NCI-H82 treated with DMSO at 0.1 percent for 48 hours (cell line): ENCODE measurements around the gene DGKG.

ENCODE experiments used
- DNase-seq: peaks from one replicate; lab custom pipeline; 2025; ENCODE audit not compliant: unreplicated experiment; lab: John Stamatoyannopoulos, UW

Gene DGKG

DNA sequence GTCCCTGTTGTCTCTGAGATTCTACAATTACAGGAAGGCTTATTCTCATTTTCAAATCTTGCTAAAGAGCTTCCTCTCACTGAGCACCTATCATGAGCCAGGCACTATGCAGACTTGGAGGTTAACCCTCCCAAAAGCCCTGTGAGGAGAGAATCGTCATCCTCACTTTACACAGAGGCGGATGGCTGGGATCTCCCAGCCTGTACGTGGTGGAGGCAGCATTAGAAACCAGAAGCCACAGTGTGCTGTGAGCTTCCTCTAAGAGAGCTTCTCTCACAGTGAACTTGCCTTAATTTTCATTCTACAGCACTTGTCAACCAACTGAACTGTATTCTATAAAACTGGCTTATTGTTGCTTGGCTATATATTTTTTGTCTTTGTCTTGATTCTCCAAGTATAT, 6.1 kb upstream of the DGKG start:
- DNase-seq: no peak

DNA sequence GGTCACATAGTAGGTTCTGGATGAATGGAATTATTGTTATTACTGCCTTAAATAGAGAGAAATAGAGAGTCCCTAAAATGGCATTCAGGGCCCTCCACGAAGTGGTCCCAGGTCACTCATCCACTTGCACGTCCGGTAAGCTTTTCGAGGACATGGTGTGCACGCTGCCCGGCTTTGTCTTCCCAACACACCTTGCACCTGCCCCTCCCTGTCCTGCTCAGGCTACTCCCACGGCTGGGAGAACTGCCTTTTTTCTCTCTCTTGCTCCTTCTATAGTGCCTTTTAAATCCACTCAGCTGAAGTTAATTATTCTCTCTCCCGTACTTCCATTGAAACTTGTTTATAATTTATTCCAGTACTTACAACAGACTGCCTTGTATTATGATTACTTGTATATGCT, 5.6 kb upstream of the DGKG start:
- no peak for DNase-seq

DNA sequence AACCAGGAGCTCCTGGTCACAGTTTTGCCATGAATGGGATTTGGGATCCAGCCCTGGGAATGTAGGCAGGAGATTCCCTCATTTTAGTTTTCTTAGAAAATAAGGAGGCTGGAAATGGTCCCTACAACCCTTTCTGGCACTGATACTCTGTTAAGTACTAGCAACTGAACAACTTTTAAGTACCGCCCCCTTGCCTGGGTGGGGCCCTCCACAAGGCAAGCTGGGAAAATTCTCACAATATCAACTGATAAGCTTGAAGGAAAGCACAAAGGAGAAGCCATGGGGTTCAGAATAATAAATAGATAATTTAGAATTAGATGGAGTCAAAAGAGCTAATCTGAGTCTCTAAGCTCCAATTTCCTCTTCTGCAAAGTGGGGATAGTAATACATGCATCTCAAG, 4.2 kb upstream of the DGKG start:
- DNase-seq: no peak

DNA sequence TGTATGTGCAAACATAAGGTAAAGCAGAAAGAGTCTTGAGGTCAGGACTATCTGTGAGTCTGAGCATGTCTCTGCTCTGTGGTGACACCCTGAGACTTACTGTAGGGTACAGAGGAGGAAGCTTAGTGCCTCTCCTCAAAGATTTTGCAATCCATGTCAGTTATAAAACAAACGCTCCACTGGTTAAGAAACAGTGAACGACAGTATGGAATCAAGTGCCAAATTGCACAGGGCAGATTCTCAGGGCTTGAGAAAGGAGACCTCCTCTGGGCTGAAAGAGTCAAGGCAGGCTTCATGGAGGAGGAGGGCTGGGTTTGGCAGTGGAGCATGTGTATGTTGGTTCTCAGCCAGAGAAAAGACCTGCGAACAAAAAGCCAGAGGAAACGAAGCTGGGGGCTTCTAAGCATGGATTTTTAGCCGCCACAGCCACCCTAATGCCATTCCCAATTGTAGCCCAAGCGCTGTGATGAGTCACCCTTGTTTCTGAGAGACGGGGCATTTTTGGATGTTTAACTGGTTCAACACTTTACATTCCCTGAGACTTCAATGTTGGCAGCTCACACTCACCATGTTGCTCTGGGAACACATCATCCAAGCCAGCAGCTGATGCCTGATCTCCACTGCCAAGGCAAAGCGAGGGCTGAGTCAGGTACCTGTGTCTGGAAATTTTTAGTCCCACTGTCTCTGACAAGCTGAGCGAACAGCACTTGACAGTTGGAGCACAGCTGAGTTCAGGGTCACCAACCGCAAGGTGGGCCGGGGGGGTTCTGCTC, 3.4 kb upstream of the DGKG start:
- DNase-seq: no peak

DNA sequence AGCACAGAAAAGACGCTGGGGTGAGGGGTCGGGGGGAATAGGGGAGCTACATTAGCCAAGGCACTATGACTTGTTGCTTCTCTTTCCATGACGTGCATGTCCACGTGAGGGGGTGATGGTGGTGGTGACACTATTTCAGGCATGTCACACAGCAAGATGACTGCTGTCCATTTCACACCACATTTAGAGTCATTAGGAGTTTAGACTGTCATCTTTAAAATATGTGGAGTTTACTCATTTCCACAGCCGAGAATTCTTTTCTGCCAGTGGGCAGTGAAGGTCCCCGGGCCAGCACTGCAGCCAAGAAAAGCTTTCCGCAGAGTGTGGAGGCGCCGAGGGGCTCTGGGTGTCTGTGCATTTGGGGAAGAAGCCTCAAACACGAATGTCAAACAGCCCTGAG, 954 bp upstream of the DGKG start:
- DNase-seq: no peak

DNA sequence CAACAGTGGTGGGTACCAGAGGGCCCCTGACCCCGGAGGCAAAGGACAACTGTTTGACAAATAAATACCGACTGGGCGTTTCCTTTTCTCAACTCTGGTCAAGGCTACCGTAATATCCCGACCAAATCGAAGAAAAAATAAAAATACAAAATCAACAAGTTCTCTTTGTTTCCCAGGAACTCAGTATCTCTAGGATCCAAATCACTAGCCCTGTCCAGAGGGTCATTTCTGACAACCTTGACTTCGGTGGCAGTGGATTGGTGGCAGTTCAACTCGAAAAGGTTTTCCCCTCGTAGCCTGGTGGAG, 456 bp upstream of the DGKG start:
- no peak for DNase-seq

DNA sequence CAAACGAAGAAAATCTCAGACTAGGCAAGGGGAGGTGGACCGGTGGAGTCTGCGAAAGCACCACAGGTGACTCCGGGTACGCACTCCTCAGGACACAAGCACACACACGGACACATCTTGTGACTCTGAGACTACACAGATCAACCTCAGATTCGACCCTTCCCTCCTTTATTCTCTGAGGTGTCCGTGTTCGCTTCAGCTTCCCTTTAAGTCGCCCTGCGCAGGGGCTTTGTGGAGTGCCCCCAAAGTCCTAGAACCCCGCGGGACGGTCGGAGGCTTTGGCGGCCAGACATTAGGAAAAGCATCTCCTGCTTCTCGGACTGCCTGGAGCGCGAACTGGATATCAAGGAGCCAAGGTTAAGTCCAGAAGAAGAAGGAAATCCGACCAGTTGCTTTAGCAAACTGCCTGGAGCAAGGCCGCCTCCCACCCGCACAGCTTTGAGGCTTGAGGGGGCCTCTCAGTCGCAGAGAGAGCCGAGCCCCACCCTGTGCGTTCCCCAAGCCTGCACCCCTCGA, 730 bp downstream of the DGKG start:
- no peak for DNase-seq

DNA sequence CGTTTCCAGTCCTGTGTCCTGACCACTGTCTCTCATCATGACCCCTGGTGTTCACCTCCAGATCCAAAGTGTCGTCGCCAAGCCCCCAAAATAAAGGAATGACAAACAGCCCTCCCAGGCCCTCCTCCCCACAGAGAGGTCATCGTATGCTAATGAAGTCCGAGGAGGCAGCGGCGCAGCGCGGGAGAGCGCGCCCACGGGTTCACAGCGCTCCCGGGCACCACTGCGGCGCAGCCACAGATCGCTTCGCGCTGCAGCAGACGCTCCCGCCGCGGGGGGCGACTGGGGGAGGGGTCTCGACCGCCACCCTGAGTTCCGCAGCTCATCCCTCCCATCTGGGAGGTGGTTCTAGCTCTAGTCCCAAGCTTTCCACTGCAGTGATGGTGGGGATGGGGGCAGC, 1.3 kb downstream of the DGKG start:
- no peak for DNase-seq

DNA sequence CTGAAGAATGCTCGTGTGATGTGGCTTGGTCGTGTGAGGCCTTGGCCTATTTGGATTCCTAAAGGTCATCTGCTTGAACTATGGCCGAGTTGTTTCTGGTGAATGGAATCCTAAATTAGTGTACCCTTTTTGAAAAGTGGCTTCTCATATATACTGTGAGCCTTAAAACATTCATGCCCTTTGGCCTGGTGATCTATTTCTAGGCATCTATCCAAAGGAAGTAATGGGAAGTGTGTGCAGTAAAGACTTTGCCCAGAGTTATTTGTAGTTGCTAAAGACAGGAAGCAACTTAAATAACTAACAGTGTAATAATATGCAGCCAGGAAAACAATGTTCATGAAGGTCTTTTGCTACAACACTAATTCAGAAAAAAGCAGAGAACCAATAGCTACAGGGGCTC, 3.0 kb downstream of the DGKG start:
- no peak for DNase-seq

DNA sequence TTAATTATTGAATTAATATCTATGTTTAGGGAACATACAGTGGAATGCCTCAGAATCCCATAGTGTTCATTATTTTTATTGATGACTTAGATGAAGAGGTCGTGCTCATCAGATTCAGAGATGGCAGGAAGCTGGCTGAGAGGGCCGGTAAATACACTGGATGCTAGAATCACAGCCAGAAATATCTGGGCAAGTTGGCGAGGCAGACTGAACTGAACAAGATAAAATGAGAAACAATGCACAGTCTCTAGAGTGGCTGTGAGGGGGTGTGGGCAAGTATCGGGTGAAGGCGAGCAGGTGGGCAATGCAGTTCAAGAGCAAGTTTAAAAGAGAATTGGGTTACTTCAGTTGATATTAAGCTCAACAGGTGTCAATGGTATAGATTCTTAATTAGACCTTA, 5.9 kb downstream of the DGKG start:
- no peak for DNase-seq

DNA sequence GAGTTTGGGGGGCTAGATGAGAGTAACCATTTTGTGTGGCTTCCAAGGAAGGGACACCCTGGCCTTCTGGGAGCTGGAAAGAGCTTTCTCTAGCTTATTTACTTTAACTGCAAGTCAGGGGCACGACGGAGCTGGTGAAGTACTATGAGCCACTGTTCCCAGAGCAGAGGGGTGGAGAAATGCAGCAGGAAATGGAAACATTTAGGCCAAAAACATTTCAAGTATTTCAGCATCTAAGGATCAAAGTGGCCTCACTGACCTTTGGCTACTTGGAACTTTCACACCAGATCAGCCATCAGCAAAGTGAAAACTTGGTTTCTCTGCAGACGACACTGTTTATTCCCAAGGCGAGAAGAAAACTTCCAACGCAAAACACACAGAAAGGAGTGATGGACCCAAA, 7.9 kb downstream of the DGKG start:
- no peak for DNase-seq

DNA sequence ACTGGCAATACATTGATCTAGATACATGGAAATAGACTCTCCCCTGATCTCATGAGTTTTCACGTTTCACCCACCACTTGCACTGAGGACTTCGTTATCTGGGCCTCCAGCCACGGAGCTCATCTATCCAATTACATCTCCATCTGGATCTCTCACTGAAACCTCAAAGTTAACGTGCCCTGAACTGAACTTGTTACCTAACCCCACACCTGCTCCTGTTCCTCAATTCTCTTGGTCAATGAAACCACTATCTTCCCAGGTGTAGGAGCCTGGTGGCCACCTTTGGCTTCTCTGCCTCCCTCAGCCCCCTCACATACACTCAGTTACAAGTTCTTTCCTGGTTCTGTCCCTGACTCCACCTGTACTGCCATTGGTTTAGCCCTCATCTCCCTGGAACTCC, 9.7 kb downstream of the DGKG start:
- no peak for DNase-seq

DNA sequence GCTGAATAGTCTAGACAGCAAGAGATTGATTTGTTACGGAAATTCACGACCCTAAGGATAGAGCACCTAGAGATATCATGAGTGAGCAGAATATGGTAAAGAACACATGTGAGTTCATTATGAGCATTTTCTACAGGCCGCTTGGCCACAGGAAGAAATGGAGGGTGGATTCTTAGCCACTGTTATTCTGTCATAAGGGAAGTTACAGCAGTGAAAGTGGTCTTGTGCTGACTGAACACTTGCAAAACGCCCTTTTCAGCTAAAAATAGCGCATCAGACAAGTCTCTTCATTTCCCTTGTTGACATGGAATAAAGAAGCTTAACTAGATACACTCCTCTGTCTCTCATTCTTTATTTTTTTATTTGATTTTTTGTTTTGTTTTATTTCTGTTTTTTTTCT, 19.8 kb downstream of the DGKG start:
- DNase-seq: no peak

DNA sequence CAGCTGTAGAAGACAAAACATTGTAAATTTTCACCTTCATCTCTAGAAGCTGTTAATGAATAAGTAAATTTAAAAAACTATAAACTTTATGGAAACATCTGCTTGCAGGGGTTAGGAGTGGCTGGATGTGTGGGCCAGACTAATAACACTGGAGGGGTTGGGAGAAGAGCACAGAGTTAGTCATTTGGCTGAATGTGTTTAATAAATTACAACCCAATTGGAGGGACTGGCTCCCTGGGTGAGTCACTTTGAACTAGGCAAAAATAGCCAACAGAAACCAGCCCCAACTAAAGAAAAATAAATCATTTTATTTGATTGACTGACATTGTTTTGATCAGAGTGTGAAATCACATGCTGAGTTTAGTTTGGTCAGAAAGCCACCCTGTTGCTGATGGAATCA, 21.8 kb downstream of the DGKG start:
- DNase-seq: no peak

DNA sequence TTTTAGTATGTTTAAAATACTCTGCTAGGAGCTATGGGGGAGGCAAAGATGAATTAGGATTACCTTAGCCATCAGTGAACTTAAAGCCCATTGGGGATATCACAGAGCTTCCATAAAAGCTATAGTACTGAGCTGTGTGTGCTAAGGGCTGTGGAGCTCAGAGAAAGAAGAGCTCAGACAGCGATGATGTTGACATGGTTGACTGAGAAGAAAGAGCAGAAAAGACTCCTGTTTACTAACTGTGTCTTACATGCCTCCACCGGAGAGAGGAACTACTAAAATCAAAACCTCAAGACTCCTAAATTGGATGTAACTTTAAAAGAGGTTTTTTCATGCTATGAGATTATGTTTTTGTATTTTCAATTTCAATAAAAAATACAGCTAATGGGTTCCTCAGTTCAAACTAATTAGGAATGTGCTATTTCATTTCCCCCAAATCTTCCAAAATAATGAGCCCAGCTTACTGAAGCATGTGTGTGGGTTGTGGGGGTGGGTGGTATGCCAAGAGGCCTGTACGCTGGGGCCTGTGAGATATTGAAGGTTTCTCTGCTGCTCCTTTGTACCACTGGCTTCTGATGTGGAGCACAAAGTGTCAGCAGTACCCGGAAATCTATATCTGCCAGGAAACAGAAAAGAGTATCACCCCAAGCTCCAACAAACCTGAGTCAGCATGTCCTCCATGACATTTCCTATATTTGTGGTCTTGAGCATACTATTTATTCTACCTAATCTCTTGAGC, 22.7 kb downstream of the DGKG start:
- no peak for DNase-seq

DNA sequence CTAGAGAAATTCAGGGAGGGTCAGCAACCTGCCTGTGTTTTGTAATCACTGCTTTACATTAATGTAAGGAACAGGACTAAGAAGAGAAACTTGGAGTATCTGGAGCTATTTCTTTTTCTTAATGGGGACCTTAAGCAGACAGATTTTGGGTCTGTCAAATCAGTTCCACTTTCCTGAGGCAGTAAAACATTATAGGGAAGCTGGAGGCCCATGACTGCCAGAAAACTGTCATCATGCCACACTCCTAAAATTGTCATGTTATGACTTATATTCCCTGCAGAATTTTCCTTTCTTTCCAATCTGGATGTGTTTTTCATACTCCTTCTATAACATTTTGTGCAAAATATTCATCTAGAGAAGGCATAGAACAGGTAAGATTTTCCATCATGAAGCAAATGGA, 28.8 kb downstream of the DGKG start:
- no peak for DNase-seq

DNA sequence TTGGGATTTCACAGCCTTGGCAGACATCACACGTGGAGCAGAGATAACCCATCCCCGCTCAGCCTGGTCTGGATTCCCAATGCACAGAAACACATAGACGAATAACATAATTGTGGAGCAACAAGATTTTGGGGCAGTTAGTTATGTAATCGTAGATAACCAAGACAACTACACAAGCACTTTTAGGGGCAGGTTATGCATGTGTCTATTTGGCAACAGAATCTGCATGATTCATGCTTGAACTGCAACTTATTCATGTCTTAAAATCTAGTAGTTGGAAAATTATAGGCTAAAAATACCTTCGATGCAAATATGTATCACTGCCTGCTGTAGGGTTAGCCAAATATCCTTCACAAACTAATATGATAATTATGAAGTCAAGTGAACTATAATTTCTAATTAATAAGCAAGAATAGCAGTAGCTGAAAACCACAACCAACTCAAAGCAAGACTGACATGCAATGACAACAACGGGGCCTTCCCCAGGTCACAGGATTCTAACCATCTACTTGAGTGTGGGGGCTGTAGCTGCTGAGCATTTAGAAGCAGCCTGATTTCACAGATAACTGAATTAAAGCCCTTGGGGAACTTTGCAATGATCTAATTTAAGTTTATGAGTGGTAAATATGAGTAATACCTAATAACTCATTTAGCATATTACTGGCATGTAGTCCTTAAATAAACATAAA, 31.1 kb downstream of the DGKG start:
- no peak for DNase-seq

DNA sequence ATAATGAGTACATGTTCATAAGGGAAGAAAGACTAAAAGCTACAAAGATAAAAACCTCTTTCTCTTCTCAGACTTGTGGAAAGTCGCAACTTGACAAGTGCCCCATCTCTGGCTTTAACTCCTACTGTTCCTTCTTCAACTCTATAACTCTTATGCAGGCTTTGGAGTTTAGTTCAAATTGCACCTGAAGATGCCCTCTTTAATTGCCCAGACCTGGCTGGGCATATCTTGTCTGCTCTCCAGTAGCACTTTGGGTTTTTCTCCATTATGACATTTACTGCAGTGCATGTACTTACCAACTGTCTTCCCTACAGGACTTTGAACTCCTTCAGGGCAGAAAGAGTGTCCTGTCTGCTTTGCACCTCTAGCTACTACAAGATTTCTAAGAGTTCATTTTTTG, 32.4 kb downstream of the DGKG start:
- DNase-seq: no peak

DNA sequence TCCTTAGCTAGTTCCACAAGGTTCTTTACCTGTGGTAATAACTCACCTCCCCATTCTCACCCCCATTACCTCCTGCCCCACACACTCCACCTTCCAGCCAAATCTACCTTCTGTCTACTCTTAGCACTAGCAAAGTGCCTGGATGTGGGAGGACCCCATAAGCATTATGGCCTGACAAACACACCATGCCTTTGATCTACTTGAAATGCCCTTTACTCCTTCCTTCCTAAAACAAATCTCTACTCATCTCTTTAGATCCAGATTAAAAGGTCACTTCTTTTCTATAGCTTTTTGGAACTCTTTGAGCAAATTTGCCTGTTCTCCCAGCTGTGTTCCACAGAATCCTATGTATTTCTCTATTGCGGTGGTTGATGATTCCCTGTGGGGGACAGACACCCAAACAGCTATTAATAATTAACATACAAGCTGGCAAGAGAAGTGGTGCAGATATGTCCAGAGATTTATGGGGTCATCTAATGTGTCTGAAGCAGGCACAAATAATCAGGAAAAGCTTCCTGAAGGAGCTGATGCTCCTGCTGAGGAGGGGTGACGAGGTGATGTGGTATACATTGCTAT, 34.0 kb downstream of the DGKG start:
- no peak for DNase-seq

DNA sequence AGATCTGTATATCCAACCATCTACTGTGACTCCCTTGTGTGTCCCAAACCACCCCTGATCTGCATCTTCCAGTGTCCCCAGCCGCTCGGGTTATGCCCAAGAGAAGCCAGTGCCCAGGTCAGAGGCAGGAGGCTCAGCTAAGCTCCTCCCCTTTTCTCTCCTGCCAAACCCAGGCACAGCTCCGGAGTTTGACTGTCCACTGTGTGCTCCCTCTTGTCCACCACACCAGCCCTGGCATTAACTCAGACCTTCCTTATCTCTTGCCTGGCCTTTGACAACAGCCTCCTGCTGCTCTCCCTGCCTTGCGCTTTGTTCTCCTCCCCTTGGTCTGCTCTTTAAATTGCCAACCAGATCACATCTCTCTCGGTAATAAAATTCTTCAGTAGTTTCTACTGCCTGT, 39.3 kb downstream of the DGKG start:
- no peak for DNase-seq

DNA sequence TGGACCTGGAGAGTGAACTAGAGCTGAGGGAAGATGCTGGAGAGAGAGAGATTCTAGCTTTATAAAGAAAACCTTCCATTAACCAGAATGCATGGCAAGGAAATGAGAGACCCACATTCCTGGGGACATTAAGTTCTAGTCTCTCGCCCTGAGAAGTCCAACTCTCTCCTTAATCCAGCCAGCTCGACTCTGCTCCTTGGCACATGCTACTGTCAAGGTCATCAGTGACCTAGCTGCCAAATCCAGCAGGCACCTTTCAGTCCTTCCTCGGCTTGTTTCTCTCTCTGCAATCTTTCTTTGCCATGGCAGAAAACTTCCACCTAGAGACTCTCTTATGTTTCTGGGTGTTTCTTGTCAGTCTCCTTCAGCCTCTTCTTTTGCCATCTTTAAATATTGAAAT, 40.3 kb downstream of the DGKG start:
- no peak for DNase-seq
